GM12865 (cell line): ENCODE data around the gene ZNF343.

ENCODE experiments used
- DNase-seq: peaks from one replicate; pipeline ENCODE4 v3.0.0; 2010; ENCODE audit warnings: low read depth
- H3K4me3 ChIP-seq: 2 replicates; pipeline ENCODE4 v1.5.1; 2011; ENCODE audit warnings: mild to moderate bottlenecking, low read depth, low read length, control low read depth
- TF ChIP-seq, protein P1 (sequence below): IDR thresholded peaks from 2 replicates; pipeline ENCODE4 v1.5.1; 2011; ENCODE audit warnings: low read length, control low read depth, low read depth, inconsistent platforms; ENCODE audit not compliant: insufficient read depth; ENCODE audit errors: missing control alignments

ZNF343 gene

DNA sequence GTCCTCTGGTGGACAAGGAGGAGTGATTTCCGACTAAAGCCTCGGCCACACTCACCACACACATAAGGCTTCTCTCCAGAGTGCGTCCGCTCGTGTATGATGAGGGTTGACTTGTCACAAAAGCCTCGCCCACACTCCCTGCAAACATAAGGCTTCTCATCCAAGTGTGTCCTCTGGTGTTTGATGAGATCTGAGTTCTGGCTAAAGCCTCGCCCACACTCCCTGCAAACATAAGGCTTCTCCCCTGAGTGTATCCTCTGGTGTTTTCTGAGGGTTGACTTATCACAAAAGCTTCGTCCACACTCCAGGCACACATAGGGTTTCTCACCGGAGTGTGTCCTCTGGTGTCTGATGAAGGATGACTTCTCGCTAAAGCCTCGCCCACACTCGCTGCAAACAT is 25.2 kb downstream of the ZNF343 start:
- H3K4me3 ChIP-seq = no peak overlapping the region
- DNase-seq = no peak
- TF ChIP-seq, protein P1, sequence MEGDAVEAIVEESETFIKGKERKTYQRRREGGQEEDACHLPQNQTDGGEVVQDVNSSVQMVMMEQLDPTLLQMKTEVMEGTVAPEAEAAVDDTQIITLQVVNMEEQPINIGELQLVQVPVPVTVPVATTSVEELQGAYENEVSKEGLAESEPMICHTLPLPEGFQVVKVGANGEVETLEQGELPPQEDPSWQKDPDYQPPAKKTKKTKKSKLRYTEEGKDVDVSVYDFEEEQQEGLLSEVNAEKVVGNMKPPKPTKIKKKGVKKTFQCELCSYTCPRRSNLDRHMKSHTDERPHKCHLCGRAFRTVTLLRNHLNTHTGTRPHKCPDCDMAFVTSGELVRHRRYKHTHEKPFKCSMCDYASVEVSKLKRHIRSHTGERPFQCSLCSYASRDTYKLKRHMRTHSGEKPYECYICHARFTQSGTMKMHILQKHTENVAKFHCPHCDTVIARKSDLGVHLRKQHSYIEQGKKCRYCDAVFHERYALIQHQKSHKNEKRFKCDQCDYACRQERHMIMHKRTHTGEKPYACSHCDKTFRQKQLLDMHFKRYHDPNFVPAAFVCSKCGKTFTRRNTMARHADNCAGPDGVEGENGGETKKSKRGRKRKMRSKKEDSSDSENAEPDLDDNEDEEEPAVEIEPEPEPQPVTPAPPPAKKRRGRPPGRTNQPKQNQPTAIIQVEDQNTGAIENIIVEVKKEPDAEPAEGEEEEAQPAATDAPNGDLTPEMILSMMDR = no peak

- H3K4me3 ChIP-seq = no peak overlapping the region
- TF ChIP-seq, protein P1 = no peak
- DNase-seq = no peak
These were observed 28.3 kb downstream of the ZNF343 start for GRCh38 chr20:2480381-2480780.

DNA sequence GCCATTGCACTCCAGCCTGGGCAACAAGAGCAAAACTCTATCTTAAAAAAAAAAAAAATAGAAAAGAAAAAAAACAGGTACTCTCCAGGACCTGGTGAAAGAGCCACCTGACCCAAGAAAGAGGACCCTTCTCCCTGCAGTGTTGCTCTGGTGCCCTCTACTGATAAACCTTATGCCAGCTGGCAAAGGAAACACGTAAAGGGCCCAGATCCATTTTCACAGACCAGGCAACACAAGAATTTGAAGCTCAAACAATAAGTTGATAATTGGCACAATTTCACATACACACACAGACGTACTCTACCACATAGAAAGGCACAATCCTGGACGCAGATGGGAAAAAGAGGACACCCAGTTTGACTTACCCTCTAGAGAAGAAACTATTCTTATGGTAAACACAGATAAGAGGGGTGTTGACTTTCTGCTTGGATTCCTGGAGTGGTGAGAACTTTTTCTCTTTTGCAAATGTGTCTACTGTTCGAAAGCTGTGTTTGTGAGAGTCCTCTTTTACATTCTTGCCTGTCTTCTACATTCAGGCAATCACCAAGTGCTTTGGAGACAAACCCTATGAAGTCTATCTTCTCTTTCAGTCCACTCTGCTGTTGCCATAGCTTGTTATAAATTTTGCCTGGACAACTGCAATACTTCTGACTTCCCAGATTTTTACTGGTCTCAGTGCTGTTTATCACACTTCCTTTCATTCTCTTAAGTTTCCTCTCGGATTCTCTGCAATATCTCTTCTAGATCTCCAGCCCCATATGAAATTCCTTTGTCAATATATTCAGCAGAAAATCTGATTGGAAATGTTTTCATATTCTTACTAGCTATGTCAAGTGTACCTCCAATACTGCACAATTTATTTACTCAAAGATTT is 31.7 kb downstream of the ZNF343 start:
- TF ChIP-seq, protein P1 = no peak
- no peak overlapping the region for H3K4me3 ChIP-seq
- no peak for DNase-seq

GRCh38 chr20:2475850-2476741 is 32.6 kb downstream of the ZNF343 start:
- TF ChIP-seq, protein P1 = no peak
- H3K4me3 ChIP-seq = no peak overlapping the region
- DNase-seq = no peak

- no peak for DNase-seq
- TF ChIP-seq, protein P1 = no peak
- H3K4me3 ChIP-seq = no peak overlapping the region
These were observed 35.2 kb downstream of the ZNF343 start for GRCh38 chr20:2473516-2473915.

DNA sequence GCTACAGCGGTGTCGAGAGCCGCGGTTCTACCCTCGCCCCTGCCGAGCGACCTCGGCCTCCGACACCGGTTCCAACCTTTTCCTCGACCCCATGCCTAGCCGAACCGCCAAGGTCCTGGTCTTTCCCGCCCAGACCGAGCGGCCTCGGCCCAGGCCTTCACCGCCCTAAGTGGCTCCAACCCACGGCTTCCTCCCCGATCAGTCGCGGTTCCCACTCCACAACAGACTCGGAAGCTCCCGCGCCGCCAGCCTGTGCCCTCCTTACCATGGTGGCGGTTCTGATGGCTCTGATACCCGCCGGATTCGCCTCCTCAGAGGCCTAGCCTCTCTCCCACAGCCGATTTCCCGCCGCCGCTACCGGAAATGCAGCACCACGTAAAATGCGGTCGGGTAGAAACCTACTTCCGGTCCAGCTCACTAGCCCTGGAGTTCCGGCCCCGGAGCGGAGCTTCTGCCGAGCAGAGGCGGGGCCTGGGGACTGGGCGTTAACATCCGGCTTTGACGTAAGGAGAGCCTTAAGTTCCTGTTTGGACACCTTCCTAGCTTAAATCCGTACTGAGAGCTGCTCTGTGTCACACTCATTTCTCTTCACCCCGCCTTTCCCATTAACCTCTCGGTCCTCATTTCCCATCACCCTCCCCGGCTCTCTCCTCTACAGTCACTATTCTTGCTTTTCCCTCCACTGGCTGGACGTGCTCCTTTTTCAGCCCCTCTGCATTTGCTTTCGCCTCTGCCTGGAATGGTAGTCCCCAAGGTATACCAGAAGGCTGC is 38.1 kb downstream of the ZNF343 start, which contains the start of gene SNRPB:
Gene SNRPB, minus strand, starts transcription at position 367 of the 771 bp plus-strand sequence. Its CDS starts 99 bp downstream, at position 268.
- H3K4me3 ChIP-seq = peak within 1 kb of the TSS; percentile 96
- peak; percentile 99 for DNase-seq
- TF ChIP-seq, protein P1 = no peak
